DMS153 treated with DMSO at 0.1 percent for 48 hours (cell line): Measurements from ENCODE around the gene CCT2.

Experiments
- DNase-seq: peaks from one replicate; lab custom pipeline; 2025; ENCODE audit not compliant: unreplicated experiment; lab: John Stamatoyannopoulos, UW

Gene CCT2

GRCh38 chr12:69639400-69640016, 54.2 kb downstream of the CCT2 start:
- DNase-seq: peak; percentile 21

- DNase-seq: no peak
Measured at GRCh38 chr12:69641546-69641945, 56.3 kb downstream of the CCT2 start.

- DNase-seq: no peak
Measured at GRCh38 chr12:69642531-69642930, 57.3 kb downstream of the CCT2 start.

GRCh38 chr12:69644511-69644910, 59.3 kb downstream of the CCT2 start:
- no peak for DNase-seq

- DNase-seq: no peak
Measured at GRCh38 chr12:69645031-69645430, 59.8 kb downstream of the CCT2 start.

- DNase-seq: no peak
Measured at GRCh38 chr12:69647178-69647577, 61.9 kb downstream of the CCT2 start.

GRCh38 chr12:69648476-69648875, 63.2 kb downstream of the CCT2 start:
- DNase-seq: no peak

GRCh38 chr12:69649529-69649928, 64.3 kb downstream of the CCT2 start:
- DNase-seq: no peak
